ENCODE measurements around the gene CDC37L1. TPM values are rescaled to one million over a fixed set of nuclear protein-coding genes. Genes with fewer than 3 reads are reported as not detected.
"Not testable (repeated sequence)": the region's sequence is repeated elsewhere in the genome, so short reads cannot be mapped to it uniquely, and the experiment has no call there.

The CDC37L1 gene
- polyA plus RNA-seq, 1 of the 3 experiments (the other 2 are of a cell fraction), result 6.5 TPM

- TF ChIP-seq REST (IDR thresholded peaks at IDR 0.05; ENCODE audit: low read depth, low read length) (no peak), TCF12 (IDR thresholded peaks at IDR 0.05) (no peak), USF1 (IDR thresholded peaks at IDR 0.05; ENCODE audit: borderline replicate concordance, low read depth) (no peak), RAD21 (IDR thresholded peaks at IDR 0.05; ENCODE audit: low read length) (no peak), FOXM1 (IDR thresholded peaks at IDR 0.05; ENCODE audit: low read depth) (no peak), MEF2A (IDR thresholded peaks at IDR 0.05; ENCODE audit: borderline replicate concordance, low read depth) (no peak), NFIC (IDR thresholded peaks at IDR 0.05; ENCODE audit: borderline replicate concordance) (no peak), RXRA (IDR thresholded peaks at IDR 0.05; ENCODE audit: borderline replicate concordance, low read depth) (no peak)
Observed at GRCh38 chr9:4657426-4658159, 21.8 kb upstream of the CDC37L1 start (continued).

GRCh38 chr9:4660665-4661064 is 18.7 kb upstream of the CDC37L1 start:
- Histone ChIP-seq H3F3A (replicated peaks; ENCODE audit: insufficient read depth) (peaks cover 10% of the 10 kb centered on the region), H3K4me1 (ENCODE audit: control insufficient read depth in 1 of 2, insufficient read depth in 2 of 2, low read depth in 1 of 2, low read length in 1 of 2) (peaks cover 3 to 29% of the 10 kb centered on the region in 2 experiments; a peak in 3 of 4 replicates), H3K4me2 (peak overlapping the region; percentile 91; the same call in 1 of the 2 replicates), H3K27ac (ENCODE audit: low read depth in 2 of 2, low read length in 1 of 2) (peak overlapping the region in 1 of 2 experiments; percentile 69; a peak in 2 of 4 replicates)
- H3K9ac ChIP-seq; H3K36me3 ChIP-seq (replicated peaks in 1 of 2; ENCODE audit: control insufficient read depth in 1 of 2, insufficient read depth in 2 of 2, low read length in 1 of 2); H3K4me3 ChIP-seq (ENCODE audit: low read depth in 2 of 2, low read length in 1 of 2); H3K27me3 ChIP-seq (ENCODE audit: insufficient read depth); H3K9me2 ChIP-seq; H3K9me3 ChIP-seq; H2AFZ ChIP-seq (ENCODE audit: low read depth); DNase-seq; POLR2A ChIA-PET; H3K79me2 ChIP-seq (ENCODE audit: insufficient read depth); CTCF ChIA-PET; H4K20me1 ChIP-seq (ENCODE audit: insufficient read depth): not testable (repeated sequence)
- 95% methylated on average over 4 of the region's 5 CpGs for WGBS (ENCODE audit: low lambda C conversion rate)

GRCh38 chr9:4661165-4661564 is 18.2 kb upstream of the CDC37L1 start:
- H4K20me1 ChIP-seq (ENCODE audit: insufficient read depth), result no peaks in the 10 kb centered on the region
- H3K27me3 ChIP-seq (ENCODE audit: insufficient read depth), result no peaks in the 10 kb centered on the region
- H3K9ac ChIP-seq, result no peak overlapping the region
- no peaks in the 10 kb centered on the region for H3K9me3 ChIP-seq
- CTCF ChIA-PET, result interaction anchor here (0.6 to 2.2 kb wide), 3 partner anchors 18 to 46 kb away, joined by 3 to 6 read pairs (median 3); partner anchors contain the start of gene CDC37L1
- H3K4me1 ChIP-seq (ENCODE audit: control insufficient read depth in 1 of 2, insufficient read depth in 2 of 2, low read depth in 1 of 2, low read length in 1 of 2), result peaks cover 3 to 33% of the 10 kb centered on the region in 2 experiments; a peak in 3 of 4 replicates
- no peak for DNase-seq
- H3K79me2 ChIP-seq (ENCODE audit: insufficient read depth), result 0 out of 2 replicates have a peak, but pooled peaks cover 9% of the 10 kb centered on the region
- TF ChIP-seq PBX3 (IDR thresholded peaks at IDR 0.05), result peak; percentile 11; the same call in 1 of the 2 replicates
- peak; percentile 38; the same call in 1 of the 2 replicates for TF ChIP-seq JUND (IDR thresholded peaks at IDR 0.05)
- no peak for TF ChIP-seq RXRA (IDR thresholded peaks at IDR 0.05; ENCODE audit: borderline replicate concordance, low read depth)
- TF ChIP-seq FOSL2 (IDR thresholded peaks at IDR 0.05; ENCODE audit: borderline replicate concordance, low read depth), result peak; percentile 16; the same call in 1 of the 2 replicates
- no peak for TF ChIP-seq IRF3 (IDR thresholded peaks at IDR 0.05; ENCODE audit: low read depth, low read length)
- TF ChIP-seq MEF2A (IDR thresholded peaks at IDR 0.05; ENCODE audit: borderline replicate concordance, low read depth), result 0 out of 2 replicates have a peak, but pooled peaks have one; percentile 15
- peaks cover 10% of the 10 kb centered on the region for H3F3A ChIP-seq (replicated peaks; ENCODE audit: insufficient read depth)
- 88% methylated on average over 1 of the region's 1 CpG for WGBS (ENCODE audit: low lambda C conversion rate)
- POLR2A ChIA-PET, result no interaction called here
- peak overlapping the region in 1 of 2 experiments; percentile 77; a peak in 3 of 4 replicates for H3K4me3 ChIP-seq (ENCODE audit: low read depth in 2 of 2, low read length in 1 of 2)
- H3K4me2 ChIP-seq, result peak overlapping the region; percentile 91; the same call in 1 of the 2 replicates
- H3K27ac ChIP-seq (ENCODE audit: low read depth in 2 of 2, low read length in 1 of 2), result peak overlapping the region in 1 of 2 experiments; percentile 69; a peak in 3 of 4 replicates
- H3K36me3 ChIP-seq (replicated peaks in 1 of 2; ENCODE audit: control insufficient read depth in 1 of 2, insufficient read depth in 2 of 2, low read length in 1 of 2), result no peaks in the 10 kb centered on the region
- H3K9me2 ChIP-seq, result no peaks in the 10 kb centered on the region
- H2AFZ ChIP-seq (ENCODE audit: low read depth), result no peak overlapping the region; the same call in 1 of the 2 replicates
